Keratinocyte (primary cell): ENCODE measurements around the gene POLR3K. TPM values are rescaled to one million over a fixed set of nuclear protein-coding genes. Genes with fewer than 3 reads are reported as not detected.

Source experiments
- DNase-seq: peaks from one replicate; pipeline ENCODE4 v3.0.0-alpha.2; 2011; ENCODE audit warnings: low read depth, missing footprints, low spot score
- FAIRE-seq: peaks from 2 replicates; lab custom pipeline; 2011; peaks lifted over from hg19 to GRCh38; lab: Jason Lieb, UNC
- H2AFZ ChIP-seq: 2 replicates; pipeline ENCODE4 v1.6.0; 2012; ENCODE audit warnings: low read length, control low read depth, inconsistent platforms; ENCODE audit not compliant: control insufficient read depth
- H3K27ac ChIP-seq: 2 replicates; pipeline ENCODE4 v1.5.1; 2011; ENCODE audit warnings: low read length; ENCODE audit not compliant: control insufficient read depth, insufficient read depth
- H3K27me3 ChIP-seq: 3 replicates; pipeline ENCODE4 v1.6.0; 2011; ENCODE audit warnings: low read length; ENCODE audit not compliant: control insufficient read depth, insufficient read depth; ENCODE audit errors: extremely low read depth
- H3K36me3 ChIP-seq, 2 experiments: 2 replicates in 1 of 2; 3 replicates in 1 of 2; pipeline ENCODE4 v1.5.1; 2011; ENCODE audit warnings: low read length in 2 of 2, mild to moderate bottlenecking in 1 of 2; ENCODE audit not compliant: control insufficient read depth in 2 of 2, insufficient read depth in 2 of 2; ENCODE audit errors: extremely low read depth in 1 of 2
- H3K4me1 ChIP-seq: 3 replicates; pipeline ENCODE4 v1.5.1; 2011; ENCODE audit warnings: low read length; ENCODE audit not compliant: control insufficient read depth, insufficient read depth; ENCODE audit errors: extremely low read depth
- H3K4me2 ChIP-seq: 3 replicates; pipeline ENCODE4 v1.6.0; 2011; ENCODE audit warnings: low read depth, low read length; ENCODE audit not compliant: control insufficient read depth, insufficient read depth; ENCODE audit errors: extremely low read depth
- H3K4me3 ChIP-seq, 3 experiments: fragments of 200-600 bp in 1 of 3; sonication (generic) in 1 of 3; 2 replicates in 2 of 3; 3 replicates in 1 of 3; pipeline ENCODE4 v1.5.1; 2011 to 2016; ENCODE audit warnings: low read length in 3 of 3, mild to moderate bottlenecking in 3 of 3, control low read depth in 2 of 3, inconsistent platforms in 1 of 3, low read depth in 1 of 3, mixed read lengths in 1 of 3, mixed run types in 1 of 3, moderate library complexity in 1 of 3; ENCODE audit not compliant: control insufficient read depth in 2 of 3, insufficient read depth in 2 of 3; ENCODE audit errors: extremely low read depth in 1 of 3
- H3K79me2 ChIP-seq: 2 replicates; pipeline ENCODE4 v1.6.0; 2012; ENCODE audit warnings: low read length; ENCODE audit not compliant: control insufficient read depth, insufficient read depth
- H3K9ac ChIP-seq: 3 replicates; pipeline ENCODE4 v1.6.0; 2011; ENCODE audit warnings: low read length; ENCODE audit not compliant: control insufficient read depth, insufficient read depth; ENCODE audit errors: extremely low read depth
- H3K9me1 ChIP-seq: 3 replicates; pipeline ENCODE4 v1.6.0; 2011; ENCODE audit warnings: low read length; ENCODE audit not compliant: control insufficient read depth, insufficient read depth; ENCODE audit errors: extremely low read depth
- H3K9me3 ChIP-seq: 2 replicates; pipeline ENCODE4 v1.5.1; 2012; ENCODE audit warnings: low read depth, low read length; ENCODE audit not compliant: control insufficient read depth
- H4K20me1 ChIP-seq: 3 replicates; pipeline ENCODE4 v1.6.0; 2011; ENCODE audit warnings: low read length; ENCODE audit not compliant: control insufficient read depth, insufficient read depth; ENCODE audit errors: extremely low read depth
- CTCF ChIP-seq, 3 experiments: IDR thresholded peaks in 1 of 3; conservative IDR thresholded peaks in 1 of 3; optimal IDR thresholded peaks in 1 of 3; 2 replicates in 2 of 3; 3 replicates in 1 of 3; pipeline versions ENCODE3 to v1.5.1; 2011; ENCODE audit warnings: low read length in 3 of 3, mild to moderate bottlenecking in 3 of 3, moderate library complexity in 2 of 3, control low read depth in 1 of 3, inconsistent platforms in 1 of 3; ENCODE audit not compliant: insufficient read depth in 2 of 3; ENCODE audit errors: extremely low read depth in 1 of 3
- EZH2 ChIP-seq: IDR thresholded peaks from one replicate; pipeline ENCODE4 v1.6.1; 2012; ENCODE audit warnings: inconsistent platforms, mild to moderate bottlenecking, low read length, moderate library complexity
- dilution Hi-C: fragments of 300-500 bp; cut with MboI; formaldehyde crosslinking; loops from one replicate; pipeline ENCODE4 v1.7.0; 2020; ENCODE audit warnings: low sequenced_read_pairs; ENCODE audit not compliant: extremely low pct_ligation_motif_present
- polyA plus RNA-seq, 5 experiments: library from polyadenylated mRNA; depleted of rRNA in 3 of 5; stranded (reverse) in 3 of 5; stranded (forward) in 1 of 5; unstranded in 1 of 5; fragments of >200 nt; gene quantifications; 1 replicate in 1 of 5; 2 replicates in 3 of 5; 3 replicates in 1 of 5; pipeline versions ENCODE4 v1.2.1 to v1.2.3, GENCODE V29; 2011 to 2012; ENCODE audit warnings: missing spikeins in 2 of 5, low read depth in 1 of 5, low replicate concordance in 1 of 5

The POLR3K gene
- polyA plus RNA-seq, 1 donor (not counting 4 experiments of a cell fraction or from before 2014, with no cell fraction given) = 23.2 TPM

GRCh38 chr16:88613-89012 is 35.2 kb upstream of the POLR3K start:
- TF ChIP-seq CTCF (optimal IDR thresholded peaks at IDR 0.05 in 1 of 3, IDR thresholded peaks at IDR 0.05 in 1 of 3, conservative IDR thresholded peaks at IDR 0.05 in 1 of 3; ENCODE audit: extremely low read depth in 1 of 3, insufficient read depth in 2 of 3, low read length in 3 of 3) = no peak
- TF ChIP-seq EZH2 = no peak
- dilution Hi-C loops = no loop called here
- no peak overlapping the region for H3K9ac ChIP-seq
- H3K27ac ChIP-seq = no peak overlapping the region
- H4K20me1 ChIP-seq = peaks cover 16% of the 10 kb centered on the region
- H3K4me1 ChIP-seq = peaks cover 8% of the 10 kb centered on the region
- no peaks in the 10 kb centered on the region for H3K27me3 ChIP-seq
- no peak overlapping the region for H3K4me2 ChIP-seq
- H3K36me3 ChIP-seq = peaks cover 47 to 54% of the 10 kb centered on the region in 2 experiments
- no peak for DNase-seq
- H3K9me1 ChIP-seq = no peaks in the 10 kb centered on the region
- no peaks in the 10 kb centered on the region for H3K9me3 ChIP-seq
- H3K4me3 ChIP-seq = no peak overlapping the region
- H3K79me2 ChIP-seq = no peaks in the 10 kb centered on the region
- no peak overlapping the region for H2AFZ ChIP-seq
- FAIRE-seq = no peak

GRCh38 chr16:86483-86952 is 33.1 kb upstream of the POLR3K start:
- Histone ChIP-seq H3K4me2 (no peak overlapping the region), H3K27ac (no peak overlapping the region), H3K9me1 (no peaks in the 10 kb centered on the region), H4K20me1 (peaks cover 11% of the 10 kb centered on the region), H3K9ac (no peak overlapping the region), H3K4me3 (no peak overlapping the region), H3K36me3 (peaks cover 39 to 45% of the 10 kb centered on the region in 2 experiments), H3K9me3 (no peaks in the 10 kb centered on the region), H3K4me1 (peaks cover 8% of the 10 kb centered on the region), H3K27me3 (no peaks in the 10 kb centered on the region), H2AFZ (no peak overlapping the region), H3K79me2 (no peaks in the 10 kb centered on the region)
- no peak for TF ChIP-seq EZH2
- no peak for TF ChIP-seq CTCF (optimal IDR thresholded peaks at IDR 0.05 in 1 of 3, IDR thresholded peaks at IDR 0.05 in 1 of 3, conservative IDR thresholded peaks at IDR 0.05 in 1 of 3; ENCODE audit: extremely low read depth in 1 of 3, insufficient read depth in 2 of 3, low read length in 3 of 3)
- dilution Hi-C loops = no loop called here
- FAIRE-seq = no peak
- no peak for DNase-seq
